Measurements from ENCODE around the gene TCEA2. TPM values are rescaled to one million over a fixed set of nuclear protein-coding genes. Genes with fewer than 3 reads are reported as not detected.

Gene TCEA2
- total and polyA plus RNA-seq, 2 of the 13 experiments (the other 11 are each of a cell fraction or from before 2014, with no cell fraction given) = 28.1 to 33.7 TPM

DNA sequence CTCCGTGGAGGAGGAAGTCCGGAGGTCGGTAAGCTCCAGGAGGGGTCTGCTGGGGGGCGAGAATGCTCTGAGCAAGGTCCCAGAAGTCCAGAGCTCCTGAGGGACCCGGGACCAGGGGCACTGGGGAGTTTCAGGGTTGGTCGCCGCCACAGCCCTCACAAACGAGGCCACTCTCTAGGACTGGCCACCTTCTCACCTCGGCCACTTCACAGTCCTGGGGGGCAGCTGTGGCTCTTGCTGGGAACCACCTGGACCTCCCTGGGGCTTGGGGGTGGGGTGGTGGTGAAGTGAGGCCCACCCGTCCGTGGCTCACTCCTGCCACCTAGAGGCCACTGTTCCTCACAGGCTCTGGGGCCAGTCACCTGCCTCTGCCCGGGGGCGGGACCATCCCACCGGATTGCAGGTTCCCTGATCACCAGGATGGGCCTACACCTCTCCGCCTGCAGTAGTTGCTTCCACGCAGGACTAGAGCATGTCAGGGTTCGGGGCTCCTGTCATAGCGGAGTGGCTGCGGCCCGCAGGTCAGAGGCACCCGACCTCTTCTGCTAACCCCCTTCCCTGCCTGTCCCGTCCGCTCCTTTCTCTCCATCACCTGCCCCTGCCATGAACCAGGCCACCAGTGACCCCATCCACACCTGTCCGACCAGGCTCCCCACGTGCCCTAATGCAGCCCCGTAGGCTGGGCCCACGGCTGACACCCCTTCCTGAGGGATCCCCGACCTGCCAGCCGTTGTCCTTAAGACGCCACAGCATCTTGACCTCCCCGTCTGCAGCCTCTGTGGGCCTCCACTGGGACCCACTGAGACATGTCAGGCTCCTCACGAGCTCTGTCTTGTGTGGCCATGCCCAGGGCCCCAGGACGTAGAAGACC, 5.1 kb upstream of the TCEA2 start (continued):
- TF ChIP-seq, protein P1, sequence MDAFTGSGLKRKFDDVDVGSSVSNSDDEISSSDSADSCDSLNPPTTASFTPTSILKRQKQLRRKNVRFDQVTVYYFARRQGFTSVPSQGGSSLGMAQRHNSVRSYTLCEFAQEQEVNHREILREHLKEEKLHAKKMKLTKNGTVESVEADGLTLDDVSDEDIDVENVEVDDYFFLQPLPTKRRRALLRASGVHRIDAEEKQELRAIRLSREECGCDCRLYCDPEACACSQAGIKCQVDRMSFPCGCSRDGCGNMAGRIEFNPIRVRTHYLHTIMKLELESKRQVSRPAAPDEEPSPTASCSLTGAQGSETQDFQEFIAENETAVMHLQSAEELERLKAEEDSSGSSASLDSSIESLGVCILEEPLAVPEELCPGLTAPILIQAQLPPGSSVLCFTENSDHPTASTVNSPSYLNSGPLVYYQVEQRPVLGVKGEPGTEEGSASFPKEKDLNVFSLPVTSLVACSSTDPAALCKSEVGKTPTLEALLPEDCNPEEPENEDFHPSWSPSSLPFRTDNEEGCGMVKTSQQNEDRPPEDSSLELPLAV (CRISPR knock-in tag; conservative IDR thresholded peaks at IDR 0.05; ENCODE audit: low read depth) = no peak
- TF ChIP-seq ZBTB8A (CRISPR knock-in tag; IDR thresholded peaks at IDR 0.05; ENCODE audit: borderline replicate concordance, low read depth) (no peak), NFATC3 (CRISPR knock-in tag; IDR thresholded peaks at IDR 0.05) (no peak), MBNL3 (CRISPR knock-in tag; conservative IDR thresholded peaks at IDR 0.05) (no peak), ZNF605 (CRISPR knock-in tag; IDR thresholded peaks at IDR 0.05) (no peak), ZNF614 (CRISPR knock-in tag; IDR thresholded peaks at IDR 0.05; ENCODE audit: borderline replicate concordance) (no peak), ZNF256 (CRISPR knock-in tag; conservative IDR thresholded peaks at IDR 0.05) (0 out of 2 replicates have a peak, but pooled peaks have one; percentile 13), ZNF350 (CRISPR knock-in tag; IDR thresholded peaks at IDR 0.05; ENCODE audit: borderline replicate concordance, low read depth) (peak; percentile 68), ZNF468 (CRISPR knock-in tag; IDR thresholded peaks at IDR 0.05) (no peak), CCDC6 (CRISPR knock-in tag; IDR thresholded peaks at IDR 0.05) (no peak), KLF12 (CRISPR knock-in tag; IDR thresholded peaks at IDR 0.05; ENCODE audit: borderline replicate concordance) (peak; percentile 81; the same call in 1 of the 2 replicates), IKZF1 (IDR thresholded peaks at IDR 0.05) (no peak), GATA4 (IDR thresholded peaks at IDR 0.05; ENCODE audit: borderline replicate concordance, low read depth) (no peak), FOXP1 (IDR thresholded peaks at IDR 0.05) (no peak), FOXP1 (CRISPR knock-in tag; IDR thresholded peaks at IDR 0.05) (0 out of 2 replicates have a peak, but pooled peaks have one; percentile 8), ZNF382 (CRISPR knock-in tag; IDR thresholded peaks at IDR 0.05; ENCODE audit: borderline replicate concordance) (no peak), SUZ12 (IDR thresholded peaks at IDR 0.05; ENCODE audit: low read depth, low read length) (no peak), RAD21 (CRISPR knock-in tag; IDR thresholded peaks at IDR 0.05) (peak; percentile 99), SMYD3 (CRISPR knock-in tag; IDR thresholded peaks at IDR 0.05) (no peak)
- TF ChIP-seq, protein P2, sequence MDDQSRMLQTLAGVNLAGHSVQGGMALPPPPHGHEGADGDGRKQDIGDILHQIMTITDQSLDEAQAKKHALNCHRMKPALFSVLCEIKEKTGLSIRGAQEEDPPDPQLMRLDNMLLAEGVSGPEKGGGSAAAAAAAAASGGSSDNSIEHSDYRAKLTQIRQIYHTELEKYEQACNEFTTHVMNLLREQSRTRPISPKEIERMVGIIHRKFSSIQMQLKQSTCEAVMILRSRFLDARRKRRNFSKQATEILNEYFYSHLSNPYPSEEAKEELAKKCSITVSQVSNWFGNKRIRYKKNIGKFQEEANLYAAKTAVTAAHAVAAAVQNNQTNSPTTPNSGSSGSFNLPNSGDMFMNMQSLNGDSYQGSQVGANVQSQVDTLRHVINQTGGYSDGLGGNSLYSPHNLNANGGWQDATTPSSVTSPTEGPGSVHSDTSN (CRISPR knock-in tag; IDR thresholded peaks at IDR 0.05; ENCODE audit: borderline replicate concordance) = no peak
- TF ChIP-seq, protein P3, sequence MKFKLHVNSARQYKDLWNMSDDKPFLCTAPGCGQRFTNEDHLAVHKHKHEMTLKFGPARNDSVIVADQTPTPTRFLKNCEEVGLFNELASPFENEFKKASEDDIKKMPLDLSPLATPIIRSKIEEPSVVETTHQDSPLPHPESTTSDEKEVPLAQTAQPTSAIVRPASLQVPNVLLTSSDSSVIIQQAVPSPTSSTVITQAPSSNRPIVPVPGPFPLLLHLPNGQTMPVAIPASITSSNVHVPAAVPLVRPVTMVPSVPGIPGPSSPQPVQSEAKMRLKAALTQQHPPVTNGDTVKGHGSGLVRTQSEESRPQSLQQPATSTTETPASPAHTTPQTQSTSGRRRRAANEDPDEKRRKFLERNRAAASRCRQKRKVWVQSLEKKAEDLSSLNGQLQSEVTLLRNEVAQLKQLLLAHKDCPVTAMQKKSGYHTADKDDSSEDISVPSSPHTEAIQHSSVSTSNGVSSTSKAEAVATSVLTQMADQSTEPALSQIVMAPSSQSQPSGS (CRISPR knock-in tag; IDR thresholded peaks at IDR 0.05) = peak; percentile 54
- TF ChIP-seq, protein P4, sequence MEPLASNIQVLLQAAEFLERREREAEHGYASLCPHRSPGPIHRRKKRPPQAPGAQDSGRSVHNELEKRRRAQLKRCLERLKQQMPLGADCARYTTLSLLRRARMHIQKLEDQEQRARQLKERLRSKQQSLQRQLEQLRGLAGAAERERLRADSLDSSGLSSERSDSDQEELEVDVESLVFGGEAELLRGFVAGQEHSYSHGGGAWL (CRISPR knock-in tag; IDR thresholded peaks at IDR 0.05) = no peak
- TF ChIP-seq, protein P5, sequence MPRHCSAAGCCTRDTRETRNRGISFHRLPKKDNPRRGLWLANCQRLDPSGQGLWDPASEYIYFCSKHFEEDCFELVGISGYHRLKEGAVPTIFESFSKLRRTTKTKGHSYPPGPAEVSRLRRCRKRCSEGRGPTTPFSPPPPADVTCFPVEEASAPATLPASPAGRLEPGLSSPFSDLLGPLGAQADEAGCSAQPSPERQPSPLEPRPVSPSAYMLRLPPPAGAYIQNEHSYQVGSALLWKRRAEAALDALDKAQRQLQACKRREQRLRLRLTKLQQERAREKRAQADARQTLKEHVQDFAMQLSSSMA (CRISPR knock-in tag; IDR thresholded peaks at IDR 0.05) = no peak
- TF ChIP-seq, protein P6, sequence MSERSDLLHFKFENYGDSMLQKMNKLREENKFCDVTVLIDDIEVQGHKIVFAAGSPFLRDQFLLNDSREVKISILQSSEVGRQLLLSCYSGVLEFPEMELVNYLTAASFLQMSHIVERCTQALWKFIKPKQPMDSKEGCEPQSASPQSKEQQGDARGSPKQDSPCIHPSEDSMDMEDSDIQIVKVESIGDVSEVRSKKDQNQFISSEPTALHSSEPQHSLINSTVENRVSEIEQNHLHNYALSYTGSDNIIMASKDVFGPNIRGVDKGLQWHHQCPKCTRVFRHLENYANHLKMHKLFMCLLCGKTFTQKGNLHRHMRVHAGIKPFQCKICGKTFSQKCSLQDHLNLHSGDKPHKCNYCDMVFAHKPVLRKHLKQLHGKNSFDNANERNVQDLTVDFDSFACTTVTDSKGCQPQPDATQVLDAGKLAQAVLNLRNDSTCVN (CRISPR knock-in tag; IDR thresholded peaks at IDR 0.05; ENCODE audit: borderline replicate concordance) = peak; percentile 43; the same call in 1 of the 2 replicates
